HG02840 (cell line): ENCODE data around the gene ARSD.
"Not testable (repeated sequence)": the region's sequence is repeated elsewhere in the genome, so short reads cannot be mapped to it uniquely, and the experiment has no call there.

Source experiments
- ATAC-seq: cut with Tn5 transposase; IDR thresholded peaks from one replicate; pipeline ENCODE4 v1.9.1; 2021; ENCODE audit warnings: mild to moderate bottlenecking, moderate library complexity, moderate number of reproducible peaks; ENCODE audit not compliant: unreplicated experiment, low FRiP score

The ARSD gene

DNA sequence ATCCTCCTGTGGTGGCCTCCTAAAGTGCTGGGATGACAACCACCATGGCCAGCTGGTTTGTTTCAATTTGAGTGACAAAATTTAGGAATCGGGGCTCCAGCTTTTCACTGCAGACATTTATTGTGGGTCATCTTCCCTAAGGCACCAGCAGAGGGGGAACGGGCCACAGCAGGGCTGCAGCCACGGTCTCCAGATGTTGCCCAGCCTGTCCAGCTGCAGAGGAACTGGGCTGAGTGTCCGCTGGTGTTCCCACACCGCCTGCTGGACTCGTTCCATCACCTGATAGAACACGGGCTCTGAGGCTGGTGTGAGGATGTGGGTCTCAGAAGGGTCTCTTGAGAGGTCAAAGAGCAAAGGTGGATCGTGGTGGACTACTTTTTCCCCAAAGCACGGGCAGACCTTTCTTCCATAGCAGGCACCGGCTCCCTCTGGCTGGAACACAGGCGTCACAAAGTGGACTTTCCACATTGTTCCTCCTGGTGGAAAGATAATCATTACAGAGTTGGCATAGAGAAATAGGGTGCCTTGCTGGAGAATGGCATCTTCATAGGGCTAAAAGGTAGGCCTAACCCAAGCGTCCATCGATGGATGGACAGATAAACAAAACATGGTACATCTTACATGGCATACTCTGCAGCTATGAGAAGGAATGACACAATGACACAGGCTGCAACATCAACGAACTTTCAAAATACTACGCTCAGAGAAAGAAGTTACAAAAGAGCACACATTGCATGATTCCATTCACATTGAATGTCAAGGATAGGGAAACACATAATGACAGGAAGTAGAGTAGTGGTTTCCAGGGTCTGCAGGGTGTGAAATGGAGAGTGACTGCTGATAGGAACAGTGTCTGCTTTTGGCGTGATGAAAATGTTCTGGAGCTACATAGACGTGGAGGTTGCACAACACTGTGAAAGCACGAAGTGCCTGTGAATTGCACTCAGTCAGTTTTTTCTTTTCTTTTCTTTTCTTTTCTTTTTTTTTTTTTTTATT, 5.9 kb upstream of the ARSD start:
- no peak for ATAC-seq

DNA sequence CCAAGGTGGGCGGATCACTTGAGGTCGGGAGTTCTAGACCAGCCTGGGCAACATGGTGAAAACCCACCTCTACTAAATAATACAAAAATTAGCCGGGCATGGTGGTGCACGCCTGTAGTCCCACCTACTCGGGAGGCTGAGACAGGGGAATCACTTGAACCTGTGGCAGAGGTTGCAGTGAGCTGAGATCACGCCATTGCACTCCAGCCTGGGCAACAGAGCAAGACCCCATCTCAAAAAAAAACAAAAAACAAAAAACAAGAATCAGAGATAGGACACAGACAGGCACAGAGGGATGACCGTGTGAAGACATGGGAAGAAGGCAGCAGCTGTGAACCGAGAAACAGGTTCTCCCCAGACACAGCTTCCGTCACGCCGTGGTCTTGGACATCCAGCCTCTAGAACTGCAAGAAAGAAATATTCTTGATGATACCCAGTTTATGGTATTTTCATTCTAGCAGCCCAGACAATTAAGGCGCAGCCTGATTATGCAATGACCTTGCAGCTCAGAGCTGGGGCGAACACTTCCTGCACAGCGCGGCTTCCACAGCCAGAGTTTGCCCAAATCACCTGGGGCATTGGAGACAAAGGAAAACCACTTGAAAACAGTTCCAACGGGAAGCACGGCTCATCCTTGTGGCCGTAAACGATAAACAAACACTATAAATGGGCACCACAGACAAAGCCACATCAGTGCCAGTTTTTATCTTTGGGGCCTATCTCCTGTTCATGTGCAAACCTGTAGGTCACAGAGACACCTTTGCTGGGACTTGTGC, 4.2 kb upstream of the ARSD start:
- no peak for ATAC-seq

DNA sequence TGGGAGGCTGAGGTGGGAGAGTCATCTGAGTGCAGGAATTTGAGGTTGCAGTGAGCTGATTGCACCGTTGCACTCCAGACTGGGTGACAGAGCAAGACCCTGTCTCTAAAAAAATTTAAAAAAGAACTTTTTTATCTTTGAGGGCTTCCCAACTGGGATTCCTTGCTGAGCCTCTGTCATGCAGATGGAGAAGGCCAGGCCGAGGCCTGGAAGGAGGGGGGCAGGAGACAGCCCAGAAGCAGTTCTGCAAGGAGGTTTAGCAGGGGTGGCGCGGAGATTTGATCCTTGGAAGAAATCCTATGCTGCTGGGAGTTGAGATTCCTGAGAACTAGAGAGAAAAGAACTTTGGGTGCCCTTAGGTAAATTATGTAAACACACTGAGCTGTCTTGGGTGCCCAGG, 2.5 kb upstream of the ARSD start:
- ATAC-seq = no peak

DNA sequence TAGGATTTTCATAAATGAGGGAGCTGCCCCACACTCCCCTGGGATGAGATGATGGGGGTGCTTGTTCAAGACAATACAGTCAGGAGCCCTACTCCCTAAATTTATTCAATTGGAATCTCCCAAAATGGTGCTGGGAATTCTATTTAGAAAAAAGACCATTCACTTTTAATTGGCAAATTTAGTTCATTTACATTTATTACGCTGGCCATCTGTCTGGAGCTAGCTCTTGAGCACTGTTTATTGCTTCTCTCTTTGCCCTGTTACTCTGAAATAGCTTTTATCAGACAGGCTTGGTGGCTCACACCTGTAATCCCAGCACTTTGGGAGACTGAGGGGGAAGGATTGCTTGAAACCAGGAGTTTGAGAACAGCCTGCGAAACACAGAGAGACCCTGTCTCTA, 2.0 kb upstream of the ARSD start:
- ATAC-seq = no peak

DNA sequence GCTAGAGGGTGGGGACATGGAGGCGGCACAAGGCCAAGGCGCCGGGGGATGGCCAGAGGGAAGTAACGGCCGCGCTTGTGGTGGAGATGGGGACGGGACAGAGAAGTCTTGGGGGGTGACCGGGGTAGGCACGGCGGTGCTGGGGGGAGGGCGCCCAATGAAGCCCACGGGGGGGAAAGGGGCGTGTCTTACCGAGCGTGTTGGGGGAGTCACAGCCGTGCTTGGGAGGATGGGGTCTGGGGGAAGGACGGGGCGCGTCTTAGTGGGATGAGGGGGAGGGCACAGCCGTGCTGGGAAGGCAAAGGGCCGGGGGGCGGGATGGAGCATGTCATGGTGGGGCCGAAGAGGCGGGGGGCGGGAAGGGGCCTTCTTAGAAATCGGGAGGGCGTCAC, 952 bp downstream of the ARSD start:
- no peak for ATAC-seq

DNA sequence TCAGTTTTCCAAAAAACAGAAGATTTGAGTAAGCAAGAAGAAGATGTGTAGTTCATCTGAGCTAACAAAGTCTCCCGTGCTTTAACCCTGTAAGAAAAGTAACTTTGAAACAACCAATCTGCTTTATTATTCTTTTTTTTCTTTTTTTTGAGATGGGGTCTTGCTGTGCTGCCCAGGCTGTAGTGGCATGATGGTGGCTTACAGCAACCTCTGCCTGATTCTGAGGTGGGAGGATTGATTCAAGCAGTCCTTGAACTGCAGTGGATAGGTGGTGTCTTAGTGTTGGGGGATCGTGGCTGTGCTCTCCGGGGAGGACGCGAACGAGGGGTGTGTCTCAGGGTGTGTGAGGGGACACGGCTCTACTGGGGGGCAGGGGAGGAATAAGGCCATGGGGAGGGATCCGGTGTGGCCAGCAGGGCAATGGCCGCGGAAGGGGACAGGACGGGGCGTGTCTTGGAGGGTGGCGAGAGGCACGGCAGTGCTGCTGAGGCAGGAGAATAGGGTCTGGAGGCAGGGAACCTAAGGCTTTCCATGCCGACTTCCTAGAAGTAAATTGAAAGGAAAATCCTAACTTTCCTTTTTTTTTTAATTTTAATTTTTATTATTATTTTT, 2.4 kb downstream of the ARSD start:
- ATAC-seq = no peak

DNA sequence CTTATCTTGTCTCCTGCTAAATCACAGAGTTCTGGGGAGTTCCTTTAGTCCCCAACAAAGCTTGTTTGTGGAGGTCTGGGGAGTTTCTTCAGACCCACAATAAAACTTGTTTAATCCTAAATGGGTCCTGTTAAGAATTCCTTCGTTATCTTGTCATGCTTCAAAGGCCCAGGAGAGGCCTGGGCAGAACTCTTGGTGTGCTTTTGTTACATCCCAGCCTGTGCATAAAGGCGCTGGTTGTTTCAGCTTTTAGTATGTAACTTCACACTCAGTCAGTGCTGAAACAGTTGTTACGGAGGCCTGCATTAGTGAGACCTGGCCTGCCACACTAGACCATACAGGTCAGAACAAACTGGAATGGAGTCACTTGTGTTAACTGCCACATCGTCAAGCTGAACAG, 2.9 kb downstream of the ARSD start:
- not testable (repeated sequence) for ATAC-seq

DNA sequence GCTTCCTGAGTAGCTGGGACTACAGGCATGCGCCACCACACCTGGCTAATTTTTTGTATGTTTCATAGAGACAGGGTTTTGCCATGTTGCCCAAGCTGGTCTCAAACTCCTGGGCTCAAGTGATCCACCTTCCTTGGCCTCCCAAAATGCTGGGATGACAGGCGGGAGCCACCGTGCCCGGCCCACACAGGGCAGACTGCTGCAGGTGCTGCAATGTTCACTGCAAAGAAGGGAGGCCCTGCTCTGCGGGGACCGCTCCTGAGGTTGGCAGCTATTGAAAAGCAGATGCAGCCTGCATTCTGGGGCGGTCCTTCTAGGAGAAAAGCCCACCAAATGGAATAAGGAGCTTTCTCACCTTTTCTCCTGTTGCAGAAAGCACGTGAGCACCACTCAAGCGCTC, 5.0 kb downstream of the ARSD start:
- no peak for ATAC-seq

DNA sequence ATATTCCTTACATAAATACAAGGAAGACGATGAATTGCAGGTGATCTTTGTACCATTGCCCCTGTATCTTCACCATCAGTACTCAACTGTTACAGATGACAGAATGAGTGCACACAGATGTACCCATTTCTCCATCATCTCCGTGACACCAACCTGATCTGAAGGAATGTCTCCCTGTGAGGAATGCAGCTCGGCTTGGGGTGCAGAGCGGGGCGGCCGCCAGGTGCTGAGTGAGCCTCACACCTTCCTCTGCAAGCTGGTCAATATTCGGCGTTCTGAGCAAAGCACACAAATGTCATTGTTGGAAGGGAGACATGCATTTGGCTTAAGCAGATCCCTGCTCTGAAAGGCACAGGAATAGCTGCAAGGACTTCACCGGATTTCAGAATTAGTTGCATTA, 7.4 kb downstream of the ARSD start:
- ATAC-seq = no peak

DNA sequence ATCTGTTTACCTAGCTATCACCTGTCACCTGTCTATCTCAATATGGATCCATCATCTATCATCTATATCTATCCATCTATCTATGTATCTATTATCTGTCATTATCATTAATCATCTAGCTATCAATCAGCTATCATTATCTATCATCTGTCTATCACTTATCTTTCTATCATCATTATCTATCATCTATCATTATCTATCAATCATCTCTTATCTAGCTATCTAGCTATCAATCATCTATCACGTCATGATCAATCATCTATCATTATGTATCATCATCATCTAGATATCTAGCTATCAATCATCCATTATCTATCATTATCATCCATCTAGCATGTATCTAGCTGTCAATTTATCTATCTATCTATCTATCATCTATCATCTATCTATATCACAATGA, 7.9 kb downstream of the ARSD start:
- no peak for ATAC-seq

DNA sequence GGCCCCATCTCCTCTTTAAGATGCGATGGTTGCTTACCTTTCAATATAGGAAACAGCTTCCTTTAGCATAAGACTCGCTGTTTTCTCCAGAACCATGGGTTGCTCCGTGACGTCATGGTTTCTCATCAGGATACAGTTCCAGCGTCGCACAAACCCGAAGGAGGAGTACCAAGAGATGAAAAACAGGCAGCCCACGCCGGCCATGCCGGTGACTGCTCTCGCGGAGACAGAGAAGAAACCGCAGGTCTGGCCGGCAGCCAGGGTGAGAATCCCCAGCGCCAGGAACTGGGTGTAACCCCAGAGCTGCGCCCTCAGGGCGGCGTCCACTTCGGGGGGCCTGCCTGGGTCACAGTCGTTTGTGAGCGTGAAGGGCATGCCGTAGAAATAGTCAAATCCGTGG, 11.4 kb downstream of the ARSD start:
- ATAC-seq = no peak

DNA sequence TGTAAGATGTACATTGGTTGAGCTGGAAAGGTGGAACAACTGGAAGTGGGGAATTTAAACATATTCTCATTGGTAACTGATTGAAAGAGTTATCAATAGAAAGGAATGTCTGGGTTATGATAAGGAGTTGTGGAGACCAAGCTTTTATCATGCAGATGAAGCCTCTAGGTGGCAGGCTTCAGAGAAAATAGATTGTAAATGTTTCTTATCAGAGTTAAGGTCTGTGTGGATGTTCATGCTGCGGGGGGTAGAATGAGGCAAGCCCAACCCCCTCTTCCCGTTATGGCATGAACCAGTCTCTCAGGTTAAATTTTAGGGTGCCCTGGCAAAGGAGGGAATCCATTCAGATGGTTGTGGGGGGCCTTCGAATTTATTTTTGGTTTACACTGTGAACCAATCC, 16.0 kb downstream of the ARSD start:
- no peak for ATAC-seq

DNA sequence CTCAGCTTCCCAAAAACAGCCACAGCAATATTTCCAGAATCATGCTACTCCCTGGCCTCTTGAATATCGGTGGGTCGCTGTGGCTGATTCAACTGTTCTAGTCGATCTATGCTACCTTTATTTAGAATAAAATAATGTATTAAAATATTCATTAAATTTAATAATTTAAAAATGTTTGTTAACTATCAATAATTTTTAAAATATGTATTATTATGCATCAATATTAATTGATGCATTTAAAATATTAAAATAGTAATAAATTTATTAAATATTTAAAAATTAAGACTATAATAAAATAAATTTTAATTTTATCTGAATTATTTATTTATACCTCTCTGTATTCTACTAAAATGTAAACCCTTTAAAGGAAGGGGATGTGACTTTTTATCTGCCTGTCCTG, 19.0 kb downstream of the ARSD start:
- no peak for ATAC-seq

DNA sequence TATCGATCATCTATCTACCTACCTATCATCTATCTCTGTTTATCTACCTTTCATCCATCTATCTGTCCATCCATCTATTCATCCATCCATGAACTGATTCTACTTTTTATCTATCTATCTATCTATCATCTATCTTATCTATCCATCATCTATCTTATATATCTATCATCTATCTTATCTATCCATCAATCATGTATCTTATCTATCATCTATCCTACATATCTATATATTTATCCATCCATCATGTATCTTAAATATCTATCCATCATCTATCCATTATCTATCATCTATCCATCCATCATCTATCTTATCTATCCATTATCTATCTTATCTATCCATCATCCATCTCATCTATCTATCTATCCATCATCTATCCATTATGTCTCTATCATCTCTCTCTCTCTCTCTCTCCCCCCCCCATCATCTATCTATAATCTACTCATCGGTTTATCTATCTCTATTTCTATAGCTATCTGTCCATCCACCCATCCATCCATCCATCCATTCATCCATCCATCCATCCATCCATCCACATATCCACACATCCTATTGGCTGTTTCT, 20.9 kb downstream of the ARSD start:
- no peak for ATAC-seq

DNA sequence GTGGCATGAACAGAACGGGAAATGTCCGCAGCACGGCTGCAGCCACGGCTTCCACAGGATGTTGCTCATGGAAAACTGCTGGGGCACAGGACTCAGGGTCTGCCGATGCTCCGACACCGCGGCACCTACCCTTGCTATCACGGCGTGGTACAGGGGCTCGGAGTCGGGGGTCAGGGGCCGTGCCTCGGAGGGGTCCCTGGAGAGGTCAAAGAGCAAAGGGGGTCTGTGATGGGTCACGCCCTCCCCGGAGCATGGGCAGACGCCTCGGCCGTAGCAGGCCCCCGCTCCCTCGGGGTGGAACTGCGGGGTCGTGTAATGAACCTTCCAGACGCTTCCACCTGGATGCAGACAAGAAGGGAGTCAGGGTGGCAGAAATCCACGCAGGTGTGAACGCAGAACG, 21.8 kb downstream of the ARSD start:
- ATAC-seq = no peak

DNA sequence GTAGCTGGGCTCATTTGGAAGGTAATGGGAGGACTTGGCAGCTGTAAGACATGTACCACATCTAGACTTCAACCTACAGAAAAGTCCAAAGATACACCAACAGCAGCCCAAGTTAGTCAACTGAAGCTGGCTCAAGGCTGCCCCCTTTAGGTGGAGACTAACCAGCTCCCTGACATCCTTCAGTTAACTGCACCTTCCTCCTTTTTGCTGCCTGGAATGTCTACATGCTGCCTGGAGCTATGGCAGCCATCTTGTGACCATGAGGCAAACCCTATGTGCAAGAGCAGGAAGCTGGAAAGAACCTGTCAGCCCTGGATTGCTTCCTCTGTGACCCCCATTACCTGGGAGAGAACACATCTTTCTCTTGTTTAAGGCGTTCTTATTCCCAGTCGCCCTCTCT, 25.8 kb downstream of the ARSD start:
- no peak for ATAC-seq

DNA sequence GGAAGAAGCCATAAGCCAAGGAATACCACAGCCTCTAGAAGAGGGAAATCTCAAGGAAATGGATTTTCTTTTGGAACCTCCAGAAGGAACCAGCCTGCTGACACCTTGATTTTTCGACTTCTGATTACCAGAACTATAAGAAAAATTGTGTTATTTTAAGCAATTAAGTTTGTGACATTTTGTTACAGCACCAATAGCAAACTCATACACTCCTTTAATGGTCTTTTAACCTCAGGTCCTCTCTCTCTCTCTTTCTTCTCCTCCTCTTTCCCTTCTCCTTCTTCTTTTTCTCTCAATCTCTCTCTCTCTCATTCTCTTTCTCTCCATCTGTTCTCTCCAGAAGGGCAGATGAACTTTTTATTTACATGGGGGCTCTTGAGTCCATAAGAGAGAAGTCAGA, 26.3 kb downstream of the ARSD start:
- no peak for ATAC-seq

DNA sequence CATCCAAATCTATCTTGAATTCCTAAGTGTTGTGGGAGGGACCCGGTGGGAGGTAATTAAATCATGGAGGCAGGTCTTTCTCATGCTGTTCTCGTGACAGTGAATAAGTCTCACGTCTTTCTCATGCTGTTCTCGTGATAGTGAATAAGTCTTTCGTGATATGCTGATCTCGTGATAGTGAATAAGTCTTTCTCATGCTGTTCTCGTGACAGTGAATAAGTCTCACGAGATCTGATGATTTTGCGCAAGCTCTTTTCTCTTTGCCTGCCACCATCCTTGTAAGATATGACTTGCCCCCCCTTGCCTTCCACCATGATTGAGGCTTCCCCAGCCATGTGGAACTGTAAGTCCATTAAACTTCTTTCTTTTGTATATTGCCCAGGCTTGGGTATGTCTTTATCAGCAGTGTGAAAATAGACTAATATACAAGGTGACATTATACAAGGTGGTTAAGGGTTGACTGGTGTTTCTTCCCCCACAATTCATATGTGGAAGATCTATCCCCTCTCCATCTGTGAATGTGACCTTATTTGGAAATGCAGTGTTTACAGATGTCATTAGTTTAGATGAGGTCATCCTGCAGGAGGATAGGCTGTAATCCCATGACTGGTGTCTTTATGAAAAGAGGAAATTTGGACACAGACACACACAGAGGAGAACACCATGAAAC, 27.6 kb downstream of the ARSD start:
- ATAC-seq = no peak

DNA sequence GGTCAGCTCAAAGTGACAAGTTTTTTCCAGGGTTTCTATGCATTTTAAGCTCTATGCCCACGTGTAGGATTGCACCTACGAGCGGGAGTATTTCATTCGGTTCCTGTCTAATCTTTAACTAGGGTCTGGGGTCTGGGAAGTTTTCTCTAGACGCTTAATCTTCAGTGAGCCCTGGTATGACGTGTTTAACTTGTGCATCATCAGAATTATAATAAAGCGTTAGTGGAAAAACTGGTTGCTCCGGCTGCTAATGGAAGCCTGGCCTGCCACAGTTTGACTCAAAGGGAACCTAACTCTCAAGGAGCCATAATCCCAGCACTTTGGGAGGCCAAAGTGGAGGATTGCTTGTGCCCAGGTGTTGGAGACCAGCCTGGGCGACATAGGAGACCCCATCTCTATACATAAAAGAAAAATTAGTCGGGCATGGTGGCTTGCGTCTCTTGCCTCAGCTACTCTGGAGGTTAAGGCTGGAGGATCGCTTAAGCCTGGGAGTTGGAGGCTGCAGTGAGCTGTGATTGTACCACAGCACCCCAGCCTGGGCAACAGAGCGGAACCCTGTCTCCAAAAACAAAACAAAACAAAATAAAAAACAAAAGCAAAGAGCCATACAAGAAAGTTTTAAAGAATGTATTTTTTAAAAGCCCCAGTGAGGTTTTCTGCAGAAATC, 30.2 kb downstream of the ARSD start:
- ATAC-seq = no peak
